Caco-2 (cell line): ENCODE measurements around the gene USP6. TPM values are rescaled to one million over a fixed set of nuclear protein-coding genes. Genes with fewer than 3 reads are reported as not detected.

Experiments
- BruUV-seq: library from RNA; stranded (reverse); fragments of 400-500 nt; replicated peaks from 2 replicates; lab custom pipeline; 2021; lab: Mats Ljungman, UMichigan
- CTCF ChIA-PET: fragments of 300-600 bp; sonication (Branson Sonifier 250); formaldehyde crosslinking; loops from one replicate; lab custom pipeline; 2022; ENCODE audit warnings: antibody characterized with exemption; lab: Charles Lee
- POLR2A ChIA-PET: fragments of 300-600 bp; sonication (Branson Sonifier 250); formaldehyde crosslinking; loops from one replicate; lab custom pipeline; 2022; ENCODE audit warnings: antibody characterized with exemption; lab: Charles Lee
- DNase-seq, 2 experiments: peaks; one replicate each; pipeline versions ENCODE4 v3.0.0 to v3.0.0-alpha.2; 2020 to 2022
- H3K27me3 ChIP-seq: replicated peaks from 2 replicates; pipeline ENCODE4 v1.6.0; 2011; ENCODE audit warnings: low read length; ENCODE audit not compliant: control insufficient read depth, insufficient read depth
- H3K36me3 ChIP-seq: 2 replicates; pipeline ENCODE4 v1.5.1; 2011; ENCODE audit warnings: low read length; ENCODE audit not compliant: control insufficient read depth, insufficient read depth
- H3K4me1 ChIP-seq: fragments of 250-450 bp; sonication (Bioruptor Pico); 2 replicates; pipeline ENCODE4 v1.5.1; 2020; ENCODE audit warnings: mild to moderate bottlenecking
- H3K4me3 ChIP-seq: 2 replicates; pipeline ENCODE4 v1.5.1; 2011; ENCODE audit warnings: low read depth, mild to moderate bottlenecking, control low read depth, low read length
- H3K9me3 ChIP-seq: fragments of 250-450 bp; sonication (Bioruptor Pico); 2 replicates; pipeline ENCODE4 v1.5.1; 2020; ENCODE audit warnings: mild to moderate bottlenecking, moderate library complexity
- H3K27ac Mint-ChIP-seq: one replicate; pipeline ENCODE4 v1.8.0; 2022; ENCODE audit warnings: mixed read lengths; ENCODE audit not compliant: unreplicated experiment
- H3K27me3 Mint-ChIP-seq: one replicate; pipeline ENCODE4 v1.8.0; 2022; ENCODE audit warnings: mixed read lengths; ENCODE audit not compliant: insufficient read depth, unreplicated experiment
- H3K36me3 Mint-ChIP-seq: one replicate; pipeline ENCODE4 v1.8.0; 2022; ENCODE audit warnings: mild to moderate bottlenecking, mixed read lengths; ENCODE audit not compliant: insufficient read depth, unreplicated experiment
- H3K4me1 Mint-ChIP-seq: one replicate; pipeline ENCODE4 v1.8.0; 2022; ENCODE audit warnings: low read depth, mixed read lengths; ENCODE audit not compliant: unreplicated experiment
- H3K4me3 Mint-ChIP-seq: one replicate; pipeline ENCODE4 v1.8.0; 2022; ENCODE audit warnings: mild to moderate bottlenecking, moderate library complexity, mixed read lengths; ENCODE audit not compliant: unreplicated experiment
- H3K9me3 Mint-ChIP-seq: one replicate; pipeline ENCODE4 v1.8.0; 2022; ENCODE audit warnings: mixed read lengths; ENCODE audit not compliant: unreplicated experiment
- CTCF ChIP-seq, 2 experiments: fragments of 200-600 bp in 1 of 2; IDR thresholded peaks; 1 replicate in 1 of 2; 2 replicates in 1 of 2; pipeline versions ENCODE4 v1.5.1 to v1.8.0; 2011 to 2022; ENCODE audit warnings: antibody characterized with exemption in 1 of 2, control low read depth in 1 of 2, inconsistent platforms in 1 of 2, low read depth in 1 of 2, low read length in 1 of 2, mild to moderate bottlenecking in 1 of 2, moderate library complexity in 1 of 2; ENCODE audit not compliant: insufficient read depth in 1 of 2, severe bottlenecking in 1 of 2, unreplicated experiment in 1 of 2
- intact Hi-C: fragments of 100-400 bp; cut with micrococcal nuclease; formaldehyde crosslinking; loops from one replicate; pipeline ENCODE4 v1.10.0; 2022; ENCODE audit not compliant: unreplicated experiment
- total RNA-seq: library from RNA; stranded (reverse); gene quantifications from 2 replicates; pipeline ENCODE4 v1.2.3, GENCODE V29; 2022

Gene USP6
- total RNA-seq, 1 experiment from 2014 or later = 0.16 TPM

- H3K27me3 Mint-ChIP-seq = no peaks in the 10 kb centered on the region
- H3K27ac Mint-ChIP-seq = no peak overlapping the region
- H3K4me1 ChIP-seq = no peaks in the 10 kb centered on the region
- ChIA-PET POLR2A (no interaction called here), CTCF (no interaction called here)
- H3K4me1 Mint-ChIP-seq = no peaks in the 10 kb centered on the region
- intact Hi-C loops = no loop called here
- H3K4me3 ChIP-seq = no peak overlapping the region
- no peak for TF ChIP-seq CTCF (IDR thresholded peaks at IDR 0.05; ENCODE audit: insufficient read depth in 1 of 2, low read depth in 1 of 2, low read length in 1 of 2, severe bottlenecking in 1 of 2, unreplicated experiment in 1 of 2)
- no peaks in the 10 kb centered on the region; the same call in 1 of the 2 replicates for H3K36me3 ChIP-seq
- H3K9me3 Mint-ChIP-seq = peaks cover 8% of the 10 kb centered on the region
- H3K27me3 ChIP-seq = no peaks in the 10 kb centered on the region
- no peak overlapping the region for H3K4me3 Mint-ChIP-seq
- H3K9me3 ChIP-seq = 0 out of 2 replicates have a peak, but pooled peaks cover 4% of the 10 kb centered on the region
- BruUV-seq = no TSS peak
- peaks cover 21% of the 10 kb centered on the region for H3K36me3 Mint-ChIP-seq
- DNase-seq = no peak
Measured at GRCh38 chr17:5194346-5194745, 78.5 kb downstream of the USP6 start.

- Mint-ChIP-seq H3K4me1 (no peaks in the 10 kb centered on the region), H3K9me3 (no peaks in the 10 kb centered on the region), H3K27ac (no peak overlapping the region), H3K36me3 (no peaks in the 10 kb centered on the region), H3K4me3 (no peak overlapping the region), H3K27me3 (no peaks in the 10 kb centered on the region)
- no peak for TF ChIP-seq CTCF (IDR thresholded peaks at IDR 0.05; ENCODE audit: insufficient read depth in 1 of 2, low read depth in 1 of 2, low read length in 1 of 2, severe bottlenecking in 1 of 2, unreplicated experiment in 1 of 2)
- Histone ChIP-seq H3K4me3 (no peak overlapping the region), H3K4me1 (no peaks in the 10 kb centered on the region), H3K9me3 (no peaks in the 10 kb centered on the region), H3K36me3 (no peaks in the 10 kb centered on the region), H3K27me3 (no peaks in the 10 kb centered on the region)
- no TSS peak for BruUV-seq
- POLR2A ChIA-PET = no interaction called here
- intact Hi-C loops = no loop called here
- CTCF ChIA-PET = no interaction called here
- no peak for DNase-seq
Measured at GRCh38 chr17:5198472-5198871, 82.6 kb downstream of the USP6 start.

- no peaks in the 10 kb centered on the region for H3K27me3 Mint-ChIP-seq
- no peaks in the 10 kb centered on the region for H3K9me3 Mint-ChIP-seq
- no peaks in the 10 kb centered on the region for H3K4me1 Mint-ChIP-seq
- Histone ChIP-seq H3K4me3 (no peak overlapping the region), H3K9me3 (no peaks in the 10 kb centered on the region), H3K4me1 (no peaks in the 10 kb centered on the region), H3K27me3 (no peaks in the 10 kb centered on the region), H3K36me3 (no peaks in the 10 kb centered on the region)
- no peak overlapping the region for H3K4me3 Mint-ChIP-seq
- intact Hi-C loops = no loop called here
- H3K27ac Mint-ChIP-seq = no peak overlapping the region
- no peaks in the 10 kb centered on the region for H3K36me3 Mint-ChIP-seq
- no TSS peak for BruUV-seq
- TF ChIP-seq CTCF (IDR thresholded peaks at IDR 0.05; ENCODE audit: insufficient read depth in 1 of 2, low read depth in 1 of 2, low read length in 1 of 2, severe bottlenecking in 1 of 2, unreplicated experiment in 1 of 2) = no peak
- ChIA-PET CTCF (no interaction called here), POLR2A (no interaction called here)
- DNase-seq = no peak
Measured at GRCh38 chr17:5200360-5200759, 84.5 kb downstream of the USP6 start.
